ENCODE data around the gene PDE10A. TPM values are rescaled to one million over a fixed set of nuclear protein-coding genes. Genes with fewer than 3 reads are reported as not detected.

The PDE10A gene
- total RNA-seq, 1 experiment from 2014 or later = 1.8 TPM

GRCh38 chr6:165551828-165552227, 111.2 kb downstream of the PDE10A start:
- ChIA-PET CTCF (interaction anchor here (0.6 kb wide), 1 partner anchor 179 kb away, joined by 3 read pairs; no protein-coding TSS in a partner anchor), POLR2A (no interaction called here)
- no peaks in the 10 kb centered on the region for H3K27me3 Mint-ChIP-seq (ENCODE audit: insufficient read depth, unreplicated experiment)
- H3K4me3 Mint-ChIP-seq (ENCODE audit: unreplicated experiment) = no peak overlapping the region
- peaks cover 11% of the 10 kb centered on the region for H3K4me1 Mint-ChIP-seq (ENCODE audit: insufficient read depth, unreplicated experiment)
- H3K9me3 Mint-ChIP-seq (ENCODE audit: unreplicated experiment) = no peaks in the 10 kb centered on the region
- no peaks in the 10 kb centered on the region for H3K36me3 Mint-ChIP-seq (ENCODE audit: insufficient read depth, unreplicated experiment)
- DNase-seq (ENCODE audit: unreplicated experiment) = no peak
- H3K27ac Mint-ChIP-seq (ENCODE audit: low read depth, unreplicated experiment) = no peak overlapping the region
- TF ChIP-seq CTCF (IDR thresholded peaks at IDR 0.05; ENCODE audit: unreplicated experiment) = no peak
- no TSS peak for BruUV-seq (replicated peaks)
- intact Hi-C loops (cut with micrococcal nuclease) = no loop called here

- Mint-ChIP-seq H3K4me1 (ENCODE audit: insufficient read depth, unreplicated experiment) (peaks cover 5% of the 10 kb centered on the region), H3K27me3 (ENCODE audit: insufficient read depth, unreplicated experiment) (no peaks in the 10 kb centered on the region), H3K4me3 (ENCODE audit: unreplicated experiment) (no peak overlapping the region), H3K9me3 (ENCODE audit: unreplicated experiment) (no peaks in the 10 kb centered on the region), H3K27ac (ENCODE audit: low read depth, unreplicated experiment) (no peak overlapping the region), H3K36me3 (ENCODE audit: insufficient read depth, unreplicated experiment) (no peaks in the 10 kb centered on the region)
- intact Hi-C loops (cut with micrococcal nuclease) = no loop called here
- no peak for DNase-seq (ENCODE audit: unreplicated experiment)
- POLR2A ChIA-PET = interaction anchor here (1.3 kb wide), 1 partner anchor 27 kb away, joined by 3 read pairs; no protein-coding TSS in a partner anchor
- CTCF ChIA-PET = interaction anchor here (0.6 kb wide), 1 partner anchor 299 kb away, joined by 3 read pairs; no protein-coding TSS in a partner anchor
- BruUV-seq (replicated peaks) = no TSS peak
- TF ChIP-seq CTCF (IDR thresholded peaks at IDR 0.05; ENCODE audit: unreplicated experiment) = no peak
Observed at GRCh38 chr6:165548450-165548849, 114.6 kb downstream of the PDE10A start.

- CTCF ChIA-PET = interaction anchor here (0.6 kb wide), 1 partner anchor 24 kb away, joined by 3 read pairs; no protein-coding TSS in a partner anchor
- no peak for TF ChIP-seq CTCF (IDR thresholded peaks at IDR 0.05; ENCODE audit: unreplicated experiment)
- intact Hi-C loops (cut with micrococcal nuclease) = no loop called here
Observed at GRCh38 chr6:165545806-165546205, 117.2 kb downstream of the PDE10A start.

GRCh38 chr6:165543781-165544180, 119.3 kb downstream of the PDE10A start:
- no peak for TF ChIP-seq CTCF (IDR thresholded peaks at IDR 0.05; ENCODE audit: unreplicated experiment)
- Mint-ChIP-seq H3K9me3 (ENCODE audit: unreplicated experiment) (no peaks in the 10 kb centered on the region), H3K27ac (ENCODE audit: low read depth, unreplicated experiment) (no peak overlapping the region), H3K36me3 (ENCODE audit: insufficient read depth, unreplicated experiment) (no peaks in the 10 kb centered on the region), H3K4me3 (ENCODE audit: unreplicated experiment) (no peak overlapping the region), H3K27me3 (ENCODE audit: insufficient read depth, unreplicated experiment) (no peaks in the 10 kb centered on the region), H3K4me1 (ENCODE audit: insufficient read depth, unreplicated experiment) (peaks cover 5% of the 10 kb centered on the region)
- intact Hi-C loops (cut with micrococcal nuclease) = no loop called here
- no peak for DNase-seq (ENCODE audit: unreplicated experiment)
- POLR2A ChIA-PET = no interaction called here
- no TSS peak for BruUV-seq (replicated peaks)
- CTCF ChIA-PET = interaction anchor here (0.6 kb wide), 1 partner anchor 24 kb away, joined by 3 read pairs; no protein-coding TSS in a partner anchor

More at GRCh38 chr6:165545806-165546205, 117.2 kb downstream of the PDE10A start:
- DNase-seq (ENCODE audit: unreplicated experiment) = no peak
- no peaks in the 10 kb centered on the region for H3K9me3 Mint-ChIP-seq (ENCODE audit: unreplicated experiment)
- BruUV-seq (replicated peaks) = no TSS peak
- H3K27ac Mint-ChIP-seq (ENCODE audit: low read depth, unreplicated experiment) = no peak overlapping the region
- H3K4me1 Mint-ChIP-seq (ENCODE audit: insufficient read depth, unreplicated experiment) = peaks cover 5% of the 10 kb centered on the region
- POLR2A ChIA-PET = no interaction called here
- no peaks in the 10 kb centered on the region for H3K36me3 Mint-ChIP-seq (ENCODE audit: insufficient read depth, unreplicated experiment)
- H3K4me3 Mint-ChIP-seq (ENCODE audit: unreplicated experiment) = no peak overlapping the region
- H3K27me3 Mint-ChIP-seq (ENCODE audit: insufficient read depth, unreplicated experiment) = no peaks in the 10 kb centered on the region

Data from MCF 10A (cell line).